ENCODE data around the gene CDH4. TPM values are rescaled to one million over a fixed set of nuclear protein-coding genes. Genes with fewer than 3 reads are reported as not detected.
"Not testable (repeated sequence)": the region's sequence is repeated elsewhere in the genome, so short reads cannot be mapped to it uniquely, and the experiment has no call there.

The CDH4 gene
- total RNA-seq, 4 donors from 2014 or later = under 0.01 to 0.56 (median 0.19) TPM; not detected in 1

DNA sequence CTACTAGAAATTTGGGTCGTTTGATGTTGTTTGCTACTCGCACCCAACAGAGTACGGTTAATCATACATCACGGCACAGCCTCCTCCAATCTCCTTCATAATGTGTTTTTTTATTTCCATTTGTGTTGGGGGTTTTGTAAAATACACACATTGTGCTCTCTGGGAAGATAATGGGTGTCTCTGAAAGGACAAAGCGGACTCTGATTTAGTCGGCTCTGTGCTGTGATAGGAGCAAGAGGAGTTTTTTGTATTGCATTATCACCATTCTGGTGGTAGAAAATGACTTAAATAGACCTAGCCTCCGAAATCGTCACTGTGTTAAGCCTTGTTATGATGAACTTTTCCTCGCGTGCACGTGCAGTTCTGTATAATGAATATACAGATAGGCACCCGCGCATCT, 196.3 kb downstream of the CDH4 start:
- DNase-seq (ENCODE audit: low spot score) (no peak), ATAC-seq (ENCODE audit: low FRiP score) (no peak)
- TF ChIP-seq, protein P1, sequence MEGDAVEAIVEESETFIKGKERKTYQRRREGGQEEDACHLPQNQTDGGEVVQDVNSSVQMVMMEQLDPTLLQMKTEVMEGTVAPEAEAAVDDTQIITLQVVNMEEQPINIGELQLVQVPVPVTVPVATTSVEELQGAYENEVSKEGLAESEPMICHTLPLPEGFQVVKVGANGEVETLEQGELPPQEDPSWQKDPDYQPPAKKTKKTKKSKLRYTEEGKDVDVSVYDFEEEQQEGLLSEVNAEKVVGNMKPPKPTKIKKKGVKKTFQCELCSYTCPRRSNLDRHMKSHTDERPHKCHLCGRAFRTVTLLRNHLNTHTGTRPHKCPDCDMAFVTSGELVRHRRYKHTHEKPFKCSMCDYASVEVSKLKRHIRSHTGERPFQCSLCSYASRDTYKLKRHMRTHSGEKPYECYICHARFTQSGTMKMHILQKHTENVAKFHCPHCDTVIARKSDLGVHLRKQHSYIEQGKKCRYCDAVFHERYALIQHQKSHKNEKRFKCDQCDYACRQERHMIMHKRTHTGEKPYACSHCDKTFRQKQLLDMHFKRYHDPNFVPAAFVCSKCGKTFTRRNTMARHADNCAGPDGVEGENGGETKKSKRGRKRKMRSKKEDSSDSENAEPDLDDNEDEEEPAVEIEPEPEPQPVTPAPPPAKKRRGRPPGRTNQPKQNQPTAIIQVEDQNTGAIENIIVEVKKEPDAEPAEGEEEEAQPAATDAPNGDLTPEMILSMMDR (IDR thresholded peaks at IDR 0.05) = no peak

DNA sequence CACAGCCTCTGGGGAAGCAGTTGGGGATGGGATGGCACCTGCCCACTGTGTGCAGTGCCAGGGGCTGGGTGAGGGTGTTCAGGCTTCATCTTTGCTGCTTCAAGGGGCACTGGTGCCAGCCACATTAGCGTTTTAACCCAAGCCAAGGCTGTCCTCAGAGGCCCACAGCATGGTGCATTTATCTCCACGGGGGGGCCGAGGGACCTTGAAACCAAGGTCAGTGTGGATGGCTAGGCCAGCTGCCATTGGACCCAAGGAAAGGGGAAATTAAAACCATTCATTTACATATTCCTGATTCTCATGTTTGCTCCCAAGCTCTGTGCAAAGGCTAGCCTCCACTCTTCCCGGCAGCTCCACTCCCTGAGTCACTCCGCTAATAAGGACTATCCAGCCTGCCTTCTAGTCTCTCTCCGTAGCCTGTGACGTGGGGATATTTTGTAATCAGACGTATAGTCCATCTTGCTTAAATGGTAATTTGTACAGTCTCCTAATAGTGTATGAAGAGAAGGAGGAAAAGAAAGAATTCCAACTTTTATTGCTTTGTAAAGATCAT, 197.1 kb downstream of the CDH4 start:
- DNase-seq (ENCODE audit: low spot score) = no peak
- TF ChIP-seq, protein P1 (IDR thresholded peaks at IDR 0.05) = no peak
- no peak for ATAC-seq (ENCODE audit: low FRiP score)

DNA sequence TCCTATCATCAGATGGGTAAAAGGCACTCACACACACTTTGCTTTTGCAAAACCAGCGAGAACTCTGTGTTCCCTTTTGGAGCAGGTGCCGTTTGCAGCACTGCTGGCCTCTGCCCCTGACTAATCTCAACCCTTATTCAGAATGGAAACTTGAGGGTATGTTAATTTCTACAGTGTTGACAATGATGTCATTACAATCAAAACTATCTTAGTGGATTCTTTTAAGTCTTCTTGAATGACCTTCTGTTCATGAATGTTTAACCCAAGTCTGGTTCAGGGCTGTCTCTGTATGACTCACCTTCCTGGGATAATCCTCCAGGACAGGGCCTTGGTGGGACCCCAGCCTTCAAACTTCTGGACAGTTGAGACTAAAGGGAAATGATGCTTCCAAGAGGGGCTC, 197.9 kb downstream of the CDH4 start:
- TF ChIP-seq, protein P1 (IDR thresholded peaks at IDR 0.05) = no peak
- DNase-seq (ENCODE audit: low spot score) (no peak), ATAC-seq (ENCODE audit: low FRiP score) (no peak)

DNA sequence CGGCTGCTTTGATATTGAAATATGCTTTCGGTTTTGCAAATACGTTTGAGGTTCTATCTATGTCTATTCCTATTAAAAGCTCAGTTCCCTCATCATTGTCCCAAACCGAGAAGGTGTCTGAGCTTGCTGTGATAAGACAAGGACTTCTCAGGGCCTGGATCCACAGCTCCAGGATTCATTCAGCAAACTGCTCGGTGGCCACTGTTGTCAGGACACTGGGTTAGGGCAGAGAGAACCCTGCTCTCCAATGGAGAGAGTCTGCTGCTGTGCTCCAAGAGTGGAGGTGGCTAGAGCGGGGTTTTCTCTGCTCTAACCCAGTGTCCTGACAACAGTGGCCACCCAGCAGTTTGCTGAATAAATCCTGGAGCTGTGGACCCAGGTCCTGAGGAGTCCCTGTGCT, 198.5 kb downstream of the CDH4 start:
- TF ChIP-seq, protein P1 (IDR thresholded peaks at IDR 0.05) = no peak
- ATAC-seq (ENCODE audit: low FRiP score) = no peak

DNA sequence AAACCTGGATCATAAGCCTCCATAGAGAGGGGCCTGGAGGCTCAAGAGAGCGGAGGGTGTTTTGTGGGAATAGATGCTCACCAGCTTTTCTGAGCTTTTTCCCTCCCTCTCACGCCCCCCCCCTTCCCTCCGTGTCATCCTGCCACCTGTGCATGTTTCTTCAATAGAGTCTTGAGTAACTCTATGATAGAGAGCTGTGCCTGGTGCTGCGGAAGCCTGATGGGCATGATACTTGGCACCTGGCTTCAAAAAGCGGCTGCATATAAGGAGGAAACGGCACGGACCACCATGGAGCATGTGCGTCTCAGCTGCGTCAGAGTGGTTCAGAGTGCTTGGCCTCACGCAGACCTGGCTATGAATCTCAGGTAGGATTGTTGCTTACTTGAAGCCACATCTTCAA, 198.9 kb downstream of the CDH4 start:
- TF ChIP-seq, protein P1 (IDR thresholded peaks at IDR 0.05) = no peak
- no peak for ATAC-seq (ENCODE audit: low FRiP score)
- no peak for DNase-seq (ENCODE audit: low spot score)

More for the DNA sequence above, 198.5 kb downstream of the CDH4 start:
- DNase-seq (ENCODE audit: low spot score) = no peak

DNA sequence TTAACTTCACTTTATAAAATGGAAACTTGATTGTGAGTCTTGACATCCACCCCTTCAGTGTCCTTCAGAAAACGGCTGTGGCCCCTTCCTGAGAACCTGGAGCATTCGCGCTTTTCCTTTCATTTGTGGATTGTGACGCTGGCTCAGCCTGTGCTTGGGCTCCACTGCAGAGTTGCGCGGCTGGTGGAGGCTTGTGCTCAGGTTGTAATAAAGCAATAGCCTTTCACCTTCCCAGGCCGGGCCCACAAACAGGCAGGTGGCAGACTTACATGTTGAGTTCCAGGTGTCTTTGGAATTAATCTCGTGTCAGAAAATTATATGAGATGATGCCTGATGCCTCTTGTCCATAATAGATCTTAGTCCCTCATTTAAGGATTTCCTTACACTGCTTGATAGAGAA, 199.9 kb downstream of the CDH4 start:
- ATAC-seq (ENCODE audit: low FRiP score) (no peak), DNase-seq (ENCODE audit: low spot score) (no peak)
- TF ChIP-seq, protein P1 (IDR thresholded peaks at IDR 0.05) = no peak

DNA sequence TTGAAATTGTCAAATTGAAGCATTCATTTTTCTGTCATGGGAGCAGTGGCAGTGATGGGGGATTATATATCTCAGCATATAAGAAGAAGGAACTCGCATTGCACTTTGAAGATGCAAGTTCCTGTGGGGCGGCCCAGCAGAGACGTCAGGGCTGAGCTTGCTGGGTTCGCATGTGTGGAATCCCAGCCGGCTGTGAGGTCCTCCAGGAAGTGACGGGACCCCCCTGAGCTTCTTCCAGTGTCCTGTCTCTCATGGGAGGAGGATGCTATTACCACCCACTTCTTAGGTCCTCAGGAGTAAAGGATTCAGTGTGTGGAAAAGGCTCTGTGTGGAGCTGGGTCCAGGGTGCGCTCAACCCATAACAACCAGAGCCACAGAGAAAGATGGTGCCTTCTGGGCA, 201.2 kb downstream of the CDH4 start:
- TF ChIP-seq, protein P1 (IDR thresholded peaks at IDR 0.05) = no peak
- no peak for DNase-seq (ENCODE audit: low spot score)
- ATAC-seq (ENCODE audit: low FRiP score) = no peak

DNA sequence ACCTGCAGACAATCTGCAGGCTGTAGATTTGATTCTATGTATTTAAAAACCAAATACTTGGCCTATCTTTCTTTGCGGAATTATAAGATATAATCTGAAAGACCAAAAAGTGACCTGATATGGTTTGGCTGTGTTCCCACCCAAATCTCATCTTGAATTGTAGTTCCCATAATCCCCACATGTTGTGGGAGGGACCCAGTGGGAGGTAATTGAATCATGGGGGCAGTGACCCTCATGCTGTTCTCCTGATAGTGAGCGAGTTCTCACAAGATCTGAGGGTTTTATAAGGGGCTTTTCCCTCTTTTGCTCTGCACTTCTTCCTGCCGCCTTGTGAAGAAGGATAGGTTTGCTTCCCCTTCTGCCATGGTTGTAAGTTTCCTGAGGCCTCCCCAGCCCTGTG, 201.6 kb downstream of the CDH4 start:
- DNase-seq (ENCODE audit: low spot score); ATAC-seq (ENCODE audit: low FRiP score): not testable (repeated sequence)
